GM12801 (cell line): ENCODE measurements around the gene NAB2.

Experiments used
- CTCF ChIP-seq: IDR thresholded peaks from one replicate; pipeline ENCODE4 v1.5.1; 2011; ENCODE audit warnings: control low read depth; ENCODE audit not compliant: insufficient read length; ENCODE audit errors: extremely low read depth

NAB2 gene

GRCh38 chr12:57057067-57057751 lies 31.7 kb upstream of the NAB2 start:
- no peak for TF ChIP-seq CTCF

GRCh38 chr12:57058454-57058853 lies 30.5 kb upstream of the NAB2 start:
- no peak for TF ChIP-seq CTCF

GRCh38 chr12:57063991-57064685 lies 24.8 kb upstream of the NAB2 start:
- no peak for TF ChIP-seq CTCF

GRCh38 chr12:57066245-57066644 lies 22.7 kb upstream of the NAB2 start:
- TF ChIP-seq CTCF = no peak

GRCh38 chr12:57069523-57069922 lies 19.4 kb upstream of the NAB2 start:
- peak; percentile 22 for TF ChIP-seq CTCF

- no peak for TF ChIP-seq CTCF
Observed at GRCh38 chr12:57072661-57073060, 16.3 kb upstream of the NAB2 start.

- TF ChIP-seq CTCF = no peak
Observed at GRCh38 chr12:57078519-57079404, 10.2 kb upstream of the NAB2 start, which contains the start of gene NEMP1. TSS of gene NEMP1 (minus strand) at chr12:57078791. CDS start at chr12:57078745, 46 bp downstream.
